SK-N-SH treated with all-trans-retinoic acid at 6 μM for 48 hours (cell line): ENCODE results near the gene FRAS1.
A peak's percentile ranks its signal among the peaks of the same experiment; 100 is the strongest.
"Not testable (repeated sequence)": the region's sequence is repeated elsewhere in the genome, so short reads cannot be mapped to it uniquely, and the experiment has no call there.

Source experiments
- ATAC-seq: fragments of 200-7000 bp; cut with Tn5 transposase; 3 replicates; pipeline ENCODE4 v1.9.1; 2020; ENCODE audit warnings: mild to moderate bottlenecking, moderate library complexity
- ARNTL ChIP-seq: fragments of 450-650 bp; formaldehyde crosslinking; IDR thresholded peaks from 2 replicates; pipeline ENCODE4 v1.5.0; 2020; ENCODE audit warnings: low read depth, mild to moderate bottlenecking, moderate library complexity, borderline replicate concordance
- BACH2 ChIP-seq: fragments of 250-450 bp; sonication (Bioruptor Pico); IDR thresholded peaks from 2 replicates; pipeline ENCODE4 v1.9.0; 2021; ENCODE audit warnings: mild to moderate bottlenecking, borderline replicate concordance
- CREB5 ChIP-seq: fragments of 250-450 bp; sonication (Bioruptor Pico); IDR thresholded peaks from 2 replicates; pipeline ENCODE4 v1.5.1; 2020; ENCODE audit warnings: low read depth, mild to moderate bottlenecking, moderate library complexity
- CSDC2 ChIP-seq: fragments of 250-450 bp; sonication (Bioruptor Pico); IDR thresholded peaks from 2 replicates; pipeline ENCODE4 v1.5.0; 2020; ENCODE audit warnings: mild to moderate bottlenecking, moderate library complexity
- ESRRG ChIP-seq: fragments of 250-450 bp; sonication (Bioruptor Pico); IDR thresholded peaks from 2 replicates; pipeline ENCODE4 v1.6.1; 2021; ENCODE audit warnings: mild to moderate bottlenecking
- GLIS3 ChIP-seq: fragments of 250-450 bp; sonication (Bioruptor Pico); IDR thresholded peaks from 2 replicates; pipeline ENCODE4 v1.5.0; 2020; ENCODE audit warnings: mild to moderate bottlenecking, moderate library complexity
- ISL1 ChIP-seq: fragments of 250-450 bp; sonication (Bioruptor Pico); IDR thresholded peaks from 2 replicates; pipeline ENCODE4 v2.1.2; 2022; ENCODE audit warnings: mild to moderate bottlenecking, moderate library complexity
- OSR1 ChIP-seq: fragments of 250-450 bp; sonication (Bioruptor Pico); IDR thresholded peaks from 2 replicates; pipeline ENCODE4 v1.8.0; 2022; ENCODE audit warnings: moderate library complexity, mild to moderate bottlenecking, inconsistent platforms
- PATZ1 ChIP-seq: fragments of 250-450 bp; sonication (Bioruptor Pico); IDR thresholded peaks from 2 replicates; pipeline ENCODE4 v1.8.0; 2020; ENCODE audit warnings: mild to moderate bottlenecking, moderate library complexity, borderline replicate concordance
- PPARA ChIP-seq: fragments of 250-450 bp; sonication (Bioruptor Pico); IDR thresholded peaks from 2 replicates; pipeline ENCODE4 v1.5.0; 2020; ENCODE audit warnings: mild to moderate bottlenecking, borderline replicate concordance
- RARB ChIP-seq: fragments of 250-450 bp; sonication (Bioruptor Pico); IDR thresholded peaks from 2 replicates; pipeline ENCODE4 v1.8.0; 2021; ENCODE audit warnings: mild to moderate bottlenecking, moderate library complexity
- SNAI2 ChIP-seq: fragments of 250-450 bp; sonication (Bioruptor Pico); IDR thresholded peaks from 2 replicates; pipeline ENCODE4 v1.5.0; 2020; ENCODE audit warnings: mild to moderate bottlenecking, moderate library complexity
- TCF4 ChIP-seq: fragments of 250-450 bp; sonication (Bioruptor Pico); IDR thresholded peaks from 2 replicates; pipeline ENCODE4 v1.8.0; 2021; ENCODE audit warnings: mild to moderate bottlenecking, moderate library complexity, borderline replicate concordance
- TOX ChIP-seq: fragments of 250-450 bp; sonication (Bioruptor Pico); IDR thresholded peaks from 2 replicates; pipeline ENCODE4 v1.8.0; 2021; ENCODE audit warnings: mild to moderate bottlenecking, moderate library complexity, borderline replicate concordance
- ZC3H10 ChIP-seq: fragments of 250-450 bp; sonication (Bioruptor Pico); IDR thresholded peaks from 2 replicates; pipeline ENCODE4 v1.5.1; 2021; ENCODE audit warnings: mild to moderate bottlenecking, moderate library complexity
- ZFP3 ChIP-seq: fragments of 250-450 bp; sonication (Bioruptor Pico); IDR thresholded peaks from 2 replicates; pipeline ENCODE4 v1.5.0; 2020; ENCODE audit warnings: mild to moderate bottlenecking, moderate library complexity
- ZFP30 ChIP-seq: fragments of 450-650 bp; formaldehyde crosslinking; IDR thresholded peaks from 2 replicates; pipeline ENCODE4 v1.5.0; 2022; ENCODE audit warnings: mild to moderate bottlenecking, moderate library complexity
- ZNF565 ChIP-seq: fragments of 450-650 bp; formaldehyde crosslinking; conservative IDR thresholded peaks from 2 replicates; pipeline ENCODE4 v1.5.0; 2020; ENCODE audit warnings: low read depth, mild to moderate bottlenecking, moderate library complexity
- ZNF70 ChIP-seq: fragments of 450-650 bp; formaldehyde crosslinking; IDR thresholded peaks from 2 replicates; pipeline ENCODE4 v1.5.0; 2020; ENCODE audit warnings: mild to moderate bottlenecking, moderate library complexity
- ZNF8 ChIP-seq: fragments of 450-650 bp; formaldehyde crosslinking; IDR thresholded peaks from 2 replicates; pipeline ENCODE4 v1.5.0; 2020; ENCODE audit warnings: mild to moderate bottlenecking, moderate library complexity
- TF ChIP-seq, protein P1 (sequence below): fragments of 250-450 bp; sonication (Bioruptor Pico); IDR thresholded peaks from 2 replicates; pipeline ENCODE4 v1.8.0; 2021; ENCODE audit warnings: low read depth, mild to moderate bottlenecking, moderate library complexity, borderline replicate concordance
- TF ChIP-seq, protein P2 (sequence below): fragments of 250-450 bp; sonication (Bioruptor Pico); IDR thresholded peaks from 2 replicates; pipeline ENCODE4 v1.5.0; 2020; ENCODE audit warnings: mild to moderate bottlenecking, moderate library complexity
- TF ChIP-seq, protein P3 (sequence below): fragments of 250-450 bp; sonication (Bioruptor Pico); IDR thresholded peaks from 2 replicates; pipeline ENCODE4 v1.5.1; 2021; ENCODE audit warnings: mild to moderate bottlenecking, moderate library complexity

The FRAS1 gene

DNA sequence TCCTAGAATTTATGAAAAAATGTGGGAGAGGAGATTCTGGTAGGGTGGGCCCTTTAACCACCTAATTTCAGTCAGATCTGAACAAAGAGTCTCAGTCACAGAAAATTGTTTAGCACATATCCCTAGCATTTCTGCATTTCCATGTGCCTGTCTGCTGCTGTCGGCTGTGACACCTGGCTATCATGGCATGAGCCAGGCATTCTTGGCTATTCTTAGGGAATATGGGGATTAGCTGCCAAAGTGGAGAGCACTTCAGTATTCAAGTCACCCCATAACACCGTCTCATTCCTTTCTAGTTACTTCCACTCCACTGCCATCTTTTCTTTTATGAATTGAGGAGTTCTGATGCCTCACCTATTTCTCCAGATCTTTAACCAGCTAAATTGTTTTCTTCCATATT, 211.5 kb downstream of the FRAS1 start:
- TF ChIP-seq OSR1 (CRISPR knock-in tag): no peak
- no peak for TF ChIP-seq ZC3H10 (CRISPR knock-in tag)
- no peak for TF ChIP-seq ZFP30
- TF ChIP-seq ARNTL (CRISPR knock-in tag): no peak
- no peak for TF ChIP-seq ISL1 (CRISPR knock-in tag)
- TF ChIP-seq PPARA: no peak
- TF ChIP-seq, protein P1, sequence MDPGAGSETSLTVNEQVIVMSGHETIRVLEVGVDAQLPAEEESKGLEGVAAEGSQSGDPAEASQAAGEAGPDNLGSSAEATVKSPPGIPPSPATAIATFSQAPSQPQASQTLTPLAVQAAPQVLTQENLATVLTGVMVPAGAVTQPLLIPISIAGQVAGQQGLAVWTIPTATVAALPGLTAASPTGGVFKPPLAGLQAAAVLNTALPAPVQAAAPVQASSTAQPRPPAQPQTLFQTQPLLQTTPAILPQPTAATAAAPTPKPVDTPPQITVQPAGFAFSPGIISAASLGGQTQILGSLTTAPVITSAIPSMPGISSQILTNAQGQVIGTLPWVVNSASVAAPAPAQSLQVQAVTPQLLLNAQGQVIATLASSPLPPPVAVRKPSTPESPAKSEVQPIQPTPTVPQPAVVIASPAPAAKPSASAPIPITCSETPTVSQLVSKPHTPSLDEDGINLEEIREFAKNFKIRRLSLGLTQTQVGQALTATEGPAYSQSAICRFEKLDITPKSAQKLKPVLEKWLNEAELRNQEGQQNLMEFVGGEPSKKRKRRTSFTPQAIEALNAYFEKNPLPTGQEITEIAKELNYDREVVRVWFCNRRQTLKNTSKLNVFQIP (CRISPR knock-in tag): no peak
- TF ChIP-seq, protein P2, sequence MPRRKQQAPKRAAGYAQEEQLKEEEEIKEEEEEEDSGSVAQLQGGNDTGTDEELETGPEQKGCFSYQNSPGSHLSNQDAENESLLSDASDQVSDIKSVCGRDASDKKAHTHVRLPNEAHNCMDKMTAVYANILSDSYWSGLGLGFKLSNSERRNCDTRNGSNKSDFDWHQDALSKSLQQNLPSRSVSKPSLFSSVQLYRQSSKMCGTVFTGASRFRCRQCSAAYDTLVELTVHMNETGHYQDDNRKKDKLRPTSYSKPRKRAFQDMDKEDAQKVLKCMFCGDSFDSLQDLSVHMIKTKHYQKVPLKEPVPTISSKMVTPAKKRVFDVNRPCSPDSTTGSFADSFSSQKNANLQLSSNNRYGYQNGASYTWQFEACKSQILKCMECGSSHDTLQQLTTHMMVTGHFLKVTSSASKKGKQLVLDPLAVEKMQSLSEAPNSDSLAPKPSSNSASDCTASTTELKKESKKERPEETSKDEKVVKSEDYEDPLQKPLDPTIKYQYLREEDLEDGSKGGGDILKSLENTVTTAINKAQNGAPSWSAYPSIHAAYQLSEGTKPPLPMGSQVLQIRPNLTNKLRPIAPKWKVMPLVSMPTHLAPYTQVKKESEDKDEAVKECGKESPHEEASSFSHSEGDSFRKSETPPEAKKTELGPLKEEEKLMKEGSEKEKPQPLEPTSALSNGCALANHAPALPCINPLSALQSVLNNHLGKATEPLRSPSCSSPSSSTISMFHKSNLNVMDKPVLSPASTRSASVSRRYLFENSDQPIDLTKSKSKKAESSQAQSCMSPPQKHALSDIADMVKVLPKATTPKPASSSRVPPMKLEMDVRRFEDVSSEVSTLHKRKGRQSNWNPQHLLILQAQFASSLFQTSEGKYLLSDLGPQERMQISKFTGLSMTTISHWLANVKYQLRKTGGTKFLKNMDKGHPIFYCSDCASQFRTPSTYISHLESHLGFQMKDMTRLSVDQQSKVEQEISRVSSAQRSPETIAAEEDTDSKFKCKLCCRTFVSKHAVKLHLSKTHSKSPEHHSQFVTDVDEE: no peak
- TF ChIP-seq RARB (CRISPR knock-in tag): no peak
- no peak for TF ChIP-seq TCF4 (CRISPR knock-in tag)
- no peak for TF ChIP-seq SNAI2
- TF ChIP-seq CSDC2 (CRISPR knock-in tag): no peak
- TF ChIP-seq ZNF565: no peak
- TF ChIP-seq ESRRG (CRISPR knock-in tag): no peak
- TF ChIP-seq TOX (CRISPR knock-in tag): no peak
- TF ChIP-seq ZNF8 (CRISPR knock-in tag): no peak
- no peak for TF ChIP-seq BACH2 (CRISPR knock-in tag)
- no peak for ATAC-seq

DNA sequence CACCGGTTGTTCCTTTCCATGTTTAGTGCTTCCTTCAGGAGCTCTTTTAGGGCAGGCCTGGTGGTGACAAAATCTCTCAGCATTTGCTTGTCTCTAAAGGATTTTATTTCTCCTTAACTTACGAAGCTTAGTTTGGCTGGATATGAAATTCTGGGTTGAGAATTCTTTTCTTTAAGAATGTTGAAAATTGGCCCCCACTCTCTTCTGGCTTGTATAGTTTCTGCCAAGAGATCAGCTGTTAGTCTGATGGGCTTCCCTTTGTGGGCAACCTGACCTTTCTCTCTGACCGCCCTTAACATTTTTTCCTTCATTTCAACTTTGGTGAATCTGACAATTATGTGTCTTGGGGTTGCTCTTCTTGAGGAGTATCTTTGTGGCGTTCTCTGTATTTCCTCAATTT, 218.3 kb downstream of the FRAS1 start:
- not testable (repeated sequence) for ATAC-seq

DNA sequence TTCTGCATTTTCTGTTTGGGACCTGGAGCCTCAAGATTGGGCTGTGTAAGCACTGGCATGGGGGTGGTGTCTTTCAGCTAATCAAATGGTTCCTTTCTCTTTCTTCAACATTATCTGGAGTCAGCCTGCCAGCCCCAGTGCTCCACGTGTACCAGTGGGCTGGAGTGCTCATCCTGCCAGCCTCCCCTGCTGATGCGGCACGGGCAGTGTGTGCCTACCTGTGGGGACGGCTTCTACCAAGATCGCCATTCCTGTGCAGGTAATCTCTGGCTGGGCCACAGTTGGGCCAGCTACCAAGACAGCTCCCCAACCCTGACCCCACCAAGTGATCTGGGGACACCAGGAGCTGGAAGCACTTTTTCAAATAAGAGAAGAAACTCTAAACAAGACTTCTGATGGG, 229.2 kb downstream of the FRAS1 start:
- ATAC-seq: no peak
- TF ChIP-seq ZC3H10 (CRISPR knock-in tag): no peak
- no peak for TF ChIP-seq GLIS3 (CRISPR knock-in tag)
- TF ChIP-seq ESRRG (CRISPR knock-in tag): no peak

DNA sequence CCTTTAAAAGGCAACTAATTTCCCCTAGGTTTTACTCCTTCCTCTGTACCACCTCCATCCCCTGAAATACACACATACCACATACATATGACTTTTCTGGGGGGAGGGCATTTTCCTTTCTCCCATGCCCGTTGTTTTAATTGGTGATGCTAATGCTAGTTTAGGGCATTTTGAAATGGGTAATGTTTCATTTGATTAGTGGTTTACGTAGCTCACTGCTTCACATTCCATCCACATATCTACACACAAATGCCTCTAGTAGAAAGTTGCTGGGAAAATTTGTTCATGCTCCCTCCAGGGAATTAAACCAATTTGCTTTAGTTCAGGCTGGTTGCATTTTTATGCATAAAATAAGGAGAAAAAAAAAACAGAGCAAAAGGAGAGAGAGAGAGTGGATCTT, 231.2 kb downstream of the FRAS1 start:
- peak; percentile 82 for ATAC-seq
- peak; percentile 70; the same call in 1 of the 2 replicates for TF ChIP-seq PATZ1
- no peak for TF ChIP-seq BACH2 (CRISPR knock-in tag)
- no peak for TF ChIP-seq CSDC2 (CRISPR knock-in tag)
- no peak for TF ChIP-seq TOX (CRISPR knock-in tag)
- no peak for TF ChIP-seq ARNTL (CRISPR knock-in tag)
- no peak for TF ChIP-seq CREB5 (CRISPR knock-in tag)
- TF ChIP-seq SNAI2: no peak
- TF ChIP-seq OSR1 (CRISPR knock-in tag): no peak
- TF ChIP-seq ZC3H10 (CRISPR knock-in tag): peak; percentile 64; the same call in 1 of the 2 replicates
- TF ChIP-seq ZNF8 (CRISPR knock-in tag): no peak
- TF ChIP-seq ZFP30: no peak
- no peak for TF ChIP-seq GLIS3 (CRISPR knock-in tag)
- TF ChIP-seq RARB (CRISPR knock-in tag): no peak
- no peak for TF ChIP-seq ZNF565
- peak; percentile 88 for TF ChIP-seq ISL1 (CRISPR knock-in tag)
- no peak for TF ChIP-seq ZFP3 (CRISPR knock-in tag)
- no peak for TF ChIP-seq ZNF70 (CRISPR knock-in tag)
- TF ChIP-seq, protein P2: no peak
- TF ChIP-seq, protein P3, sequence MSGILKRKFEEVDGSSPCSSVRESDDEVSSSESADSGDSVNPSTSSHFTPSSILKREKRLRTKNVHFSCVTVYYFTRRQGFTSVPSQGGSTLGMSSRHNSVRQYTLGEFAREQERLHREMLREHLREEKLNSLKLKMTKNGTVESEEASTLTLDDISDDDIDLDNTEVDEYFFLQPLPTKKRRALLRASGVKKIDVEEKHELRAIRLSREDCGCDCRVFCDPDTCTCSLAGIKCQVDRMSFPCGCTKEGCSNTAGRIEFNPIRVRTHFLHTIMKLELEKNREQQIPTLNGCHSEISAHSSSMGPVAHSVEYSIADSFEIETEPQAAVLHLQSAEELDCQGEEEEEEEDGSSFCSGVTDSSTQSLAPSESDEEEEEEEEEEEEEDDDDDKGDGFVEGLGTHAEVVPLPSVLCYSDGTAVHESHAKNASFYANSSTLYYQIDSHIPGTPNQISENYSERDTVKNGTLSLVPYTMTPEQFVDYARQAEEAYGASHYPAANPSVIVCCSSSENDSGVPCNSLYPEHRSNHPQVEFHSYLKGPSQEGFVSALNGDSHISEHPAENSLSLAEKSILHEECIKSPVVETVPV (CRISPR knock-in tag): no peak
- no peak for TF ChIP-seq TCF4 (CRISPR knock-in tag)
